ENCODE measurements around the gene KLHL5. TPM values are rescaled to one million over a fixed set of nuclear protein-coding genes. Genes with fewer than 3 reads are reported as not detected.

The KLHL5 gene
- total RNA-seq, 1 donor from 2014 or later, result 91.4 TPM

DNA sequence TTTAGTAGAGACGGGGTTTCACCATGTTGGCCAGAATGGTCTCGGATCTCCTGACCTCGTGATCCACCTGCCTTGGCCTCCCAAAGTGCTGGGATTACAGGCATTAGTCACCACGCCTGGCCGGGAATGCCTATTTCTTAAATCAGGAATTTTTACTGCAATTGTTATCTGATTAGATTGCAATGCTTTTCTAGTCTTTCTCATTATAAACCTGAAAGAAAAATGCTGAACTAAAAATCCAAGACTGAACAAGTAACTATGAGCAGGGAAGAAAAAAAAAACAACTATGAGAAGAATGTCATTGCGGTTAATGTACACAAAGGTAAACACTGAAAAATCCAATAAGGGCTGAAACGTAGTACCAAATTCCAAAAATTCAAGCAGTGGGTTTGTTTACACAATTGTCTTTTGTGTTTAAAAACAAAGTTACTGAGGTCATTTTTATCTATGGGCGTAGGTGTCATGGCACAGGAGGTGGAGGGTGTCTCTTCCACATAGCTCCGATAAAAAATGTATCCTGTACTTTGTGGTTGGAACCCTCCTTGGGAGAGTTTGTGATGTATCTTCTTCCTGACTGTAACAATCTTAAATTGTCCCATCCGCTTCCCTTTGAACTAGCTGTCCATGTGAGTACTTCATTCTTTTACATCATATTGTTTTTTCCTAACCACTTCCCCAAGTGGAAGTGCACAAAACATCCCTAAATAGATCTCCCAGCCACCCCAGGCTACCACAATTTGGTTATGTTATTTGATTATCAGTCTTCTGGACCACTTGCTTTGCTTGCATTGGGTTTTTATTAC, 18.8 kb upstream of the KLHL5 start:
- DNase-seq (ENCODE audit: extremely low read depth, low read depth, low spot score), result no peak

DNA sequence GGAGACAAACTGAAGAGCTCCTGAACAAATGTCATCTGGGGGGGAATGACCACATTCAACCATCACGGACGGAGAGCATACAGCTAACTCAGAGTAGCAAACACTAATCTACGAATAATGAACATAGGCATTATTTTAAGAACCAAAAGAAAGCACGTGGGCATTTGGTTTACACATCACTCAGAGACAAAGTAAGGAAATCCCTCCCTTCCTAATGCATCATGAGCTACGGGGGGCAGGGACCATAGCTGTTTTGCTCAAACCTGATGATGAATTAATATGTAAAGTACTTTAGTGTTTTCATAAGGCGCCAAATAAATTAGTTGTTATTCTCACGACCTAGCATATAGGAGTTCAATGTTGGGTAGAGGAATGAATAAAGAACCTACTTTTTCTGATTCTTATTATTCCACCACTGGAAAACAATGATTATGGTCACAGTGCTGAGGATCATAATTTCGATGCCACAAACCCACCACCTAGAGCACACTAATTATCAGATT, 18.1 kb upstream of the KLHL5 start:
- no peak for DNase-seq (ENCODE audit: extremely low read depth, low read depth, low spot score)

GRCh38 chr4:39044364-39044955, 17.6 kb upstream of the KLHL5 start:
- DNase-seq (ENCODE audit: extremely low read depth, low read depth, low spot score), result no peak

DNA sequence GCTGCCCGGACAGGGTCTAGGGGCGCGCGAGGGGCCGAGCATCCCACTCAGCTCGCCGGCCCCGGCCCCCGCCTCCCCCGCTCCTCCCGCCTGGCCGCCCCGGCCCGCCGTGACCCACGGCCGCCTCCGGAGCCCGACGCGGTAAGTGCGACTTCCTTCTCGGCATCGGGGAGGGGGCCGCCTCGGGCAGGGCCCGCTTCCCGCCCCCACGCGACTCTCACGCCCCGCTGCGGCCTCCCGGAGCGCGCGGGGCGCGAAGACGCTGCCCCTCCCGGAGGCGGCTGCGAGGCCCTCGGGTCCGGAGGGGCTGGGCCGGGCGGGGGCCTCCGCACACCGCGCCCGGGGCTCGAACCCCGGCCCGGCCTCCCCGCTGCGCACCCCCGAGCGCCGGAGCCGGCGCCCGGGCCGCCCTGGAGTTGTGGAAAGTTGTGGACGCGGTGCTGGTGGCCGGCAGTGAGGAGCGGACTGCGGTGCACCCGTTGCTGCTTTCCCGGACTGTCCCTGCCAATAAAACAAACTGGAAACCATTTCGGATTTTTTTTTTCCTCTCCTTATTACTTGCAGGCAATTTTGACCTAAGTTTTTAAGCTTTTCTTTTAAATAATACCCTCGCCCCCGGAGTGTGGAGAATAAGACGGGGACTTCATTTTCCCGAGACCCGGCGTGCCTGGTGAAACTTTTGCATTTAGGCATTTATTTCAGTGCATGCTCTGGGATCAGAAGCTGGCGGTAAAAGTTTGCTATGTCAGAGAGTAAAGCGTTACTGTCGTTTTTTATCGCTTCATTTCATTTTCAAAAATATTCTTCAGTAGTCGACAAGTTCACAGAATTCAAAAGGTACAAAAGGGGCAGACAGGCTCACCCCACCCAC, 16.8 kb upstream of the KLHL5 start:
- DNase-seq (ENCODE audit: extremely low read depth, low read depth, low spot score), result no peak

DNA sequence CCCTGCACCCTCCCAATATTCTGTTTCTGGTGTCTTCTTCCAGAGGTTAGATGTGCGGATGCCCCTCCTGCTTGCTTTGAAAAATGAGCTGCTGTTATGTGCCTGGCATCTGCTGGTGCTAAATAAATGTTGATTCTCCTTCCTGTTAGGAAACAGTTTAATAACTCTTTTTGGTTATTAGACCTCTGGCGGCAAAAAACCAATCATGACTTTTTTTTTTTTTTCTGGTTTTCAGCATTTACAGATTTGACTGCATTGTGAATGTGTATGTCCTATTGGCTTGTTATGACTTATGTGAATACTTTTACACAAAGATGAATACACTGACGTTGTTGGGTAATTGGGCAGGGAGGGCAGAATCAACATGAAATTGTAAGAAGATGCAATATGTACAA, 16.2 kb upstream of the KLHL5 start:
- DNase-seq (ENCODE audit: extremely low read depth, low read depth, low spot score), result no peak

DNA sequence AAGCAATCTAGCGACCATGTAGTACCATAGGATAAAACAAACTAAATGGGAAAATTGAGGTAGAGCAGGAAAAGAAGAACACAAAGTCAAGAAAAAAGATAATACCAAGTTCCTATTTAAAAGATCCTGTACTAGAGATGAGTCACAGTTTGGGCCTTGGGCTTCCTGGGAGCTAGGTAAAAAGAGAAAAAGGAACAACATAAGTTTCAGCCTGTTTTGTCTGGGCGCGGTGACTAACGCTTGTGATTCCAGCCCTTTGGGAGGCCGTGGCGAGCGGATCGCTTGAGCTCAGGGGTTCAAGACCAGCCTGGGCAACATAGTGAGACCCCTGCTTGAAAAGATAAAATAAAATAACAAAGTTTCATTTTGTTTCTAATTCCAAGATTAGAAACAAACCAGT, 15.8 kb upstream of the KLHL5 start:
- no peak for DNase-seq (ENCODE audit: extremely low read depth, low read depth, low spot score)

GRCh38 chr4:39047681-39048080, 14.4 kb upstream of the KLHL5 start:
- no peak for DNase-seq (ENCODE audit: extremely low read depth, low read depth, low spot score)

GRCh38 chr4:39048311-39048710, 13.7 kb upstream of the KLHL5 start:
- no peak for DNase-seq (ENCODE audit: extremely low read depth, low read depth, low spot score)

DNA sequence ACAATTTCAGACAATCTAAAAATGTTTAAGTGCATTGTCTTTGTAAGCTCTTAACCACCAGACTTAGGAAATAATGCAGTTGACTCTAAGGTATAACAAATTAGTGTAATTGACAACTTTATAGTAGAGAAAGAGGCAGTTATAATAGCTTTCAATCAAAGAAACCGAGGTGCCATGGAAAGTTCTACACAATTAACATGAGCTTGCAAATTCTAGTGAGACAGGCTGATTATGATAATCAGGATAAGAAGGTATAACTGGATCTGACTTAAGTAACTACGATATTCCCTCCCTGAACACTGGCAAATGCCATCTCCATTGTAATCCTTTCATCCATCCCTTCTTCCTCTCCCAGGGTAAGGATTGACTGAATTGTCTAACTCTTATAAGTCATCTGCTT, 11.4 kb upstream of the KLHL5 start:
- DNase-seq (ENCODE audit: extremely low read depth, low read depth, low spot score), result no peak

DNA sequence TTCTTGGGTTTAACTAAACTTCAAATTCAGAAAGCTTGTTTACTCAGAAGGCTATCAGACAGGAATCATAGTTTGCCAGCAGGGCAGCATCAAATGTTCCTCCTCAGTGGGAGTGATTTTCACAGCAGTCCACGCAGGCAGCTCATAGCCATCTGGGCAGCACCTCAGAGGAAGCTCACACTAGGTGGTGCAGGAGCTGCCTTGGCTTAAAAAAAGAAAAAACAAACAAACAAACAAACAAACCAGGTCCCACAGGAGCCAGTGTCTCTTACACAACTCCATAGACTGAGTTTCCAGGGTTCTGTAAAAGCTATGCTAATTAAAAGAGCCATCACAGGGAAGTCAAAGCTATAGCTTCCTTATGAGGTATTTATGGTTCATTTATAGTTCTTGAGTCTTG, 10.5 kb upstream of the KLHL5 start:
- DNase-seq (ENCODE audit: extremely low read depth, low read depth, low spot score), result no peak

DNA sequence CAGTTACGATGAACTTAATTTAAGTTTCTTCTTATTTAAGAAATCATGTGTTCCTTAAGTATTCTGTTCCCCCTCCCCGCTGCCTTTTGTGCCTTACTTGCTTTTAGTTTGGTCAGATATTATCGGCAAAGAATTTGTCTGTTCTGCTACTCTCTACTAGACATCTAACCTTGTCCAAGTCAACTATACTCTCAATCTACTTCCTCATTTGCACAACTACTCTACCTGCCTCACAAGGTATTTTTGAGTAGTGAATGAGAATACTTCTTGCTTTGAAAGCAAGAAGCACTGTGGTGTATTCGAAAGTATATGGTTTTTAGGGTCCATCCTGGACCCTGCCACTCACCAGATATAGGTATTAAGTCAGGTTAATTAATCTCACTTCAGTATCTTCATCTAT, 8.0 kb upstream of the KLHL5 start:
- DNase-seq (ENCODE audit: extremely low read depth, low read depth, low spot score), result no peak

DNA sequence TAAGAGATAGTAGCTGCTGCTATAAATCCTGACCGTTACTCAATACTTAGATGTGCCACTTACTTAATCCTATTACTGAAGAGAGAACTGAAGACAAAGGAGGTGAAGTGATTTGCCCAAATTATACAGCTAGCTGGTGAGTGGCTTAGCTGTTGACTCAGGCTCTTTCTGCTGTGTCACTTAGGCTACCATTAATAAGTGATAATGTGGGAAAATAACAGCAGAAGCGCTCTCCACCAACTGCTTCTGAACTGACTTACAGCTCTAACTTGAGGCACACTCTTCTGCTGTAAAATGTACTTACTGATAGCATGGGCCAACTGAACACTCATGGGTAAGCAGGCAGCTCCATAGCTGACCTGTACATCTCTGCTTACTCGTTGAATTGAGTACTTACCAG, 7.5 kb upstream of the KLHL5 start:
- no peak for DNase-seq (ENCODE audit: extremely low read depth, low read depth, low spot score)

DNA sequence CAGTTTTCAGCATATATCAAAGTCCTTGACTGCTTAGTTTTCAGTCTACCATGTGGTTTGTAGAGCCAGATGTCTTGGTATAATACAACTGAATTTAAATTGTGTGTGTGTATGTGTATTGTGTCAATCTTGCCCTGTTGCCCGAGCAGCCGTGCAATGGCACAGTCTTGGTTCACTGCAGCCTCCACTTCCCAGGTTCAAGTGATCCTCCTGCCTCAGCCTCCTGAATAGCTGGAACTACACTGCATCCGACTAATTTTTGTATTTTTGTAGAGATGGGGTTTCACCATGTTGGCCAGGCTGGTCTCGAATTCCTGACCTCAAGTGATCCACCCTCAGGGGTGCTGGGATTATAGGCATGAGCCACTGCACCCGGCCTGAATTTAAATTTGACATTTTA, 6.0 kb upstream of the KLHL5 start:
- no peak for DNase-seq (ENCODE audit: extremely low read depth, low read depth, low spot score)

- DNase-seq (ENCODE audit: extremely low read depth, low read depth, low spot score), result no peak
Observed at GRCh38 chr4:39061457-39061856, 575 bp upstream of the KLHL5 start.

DNA sequence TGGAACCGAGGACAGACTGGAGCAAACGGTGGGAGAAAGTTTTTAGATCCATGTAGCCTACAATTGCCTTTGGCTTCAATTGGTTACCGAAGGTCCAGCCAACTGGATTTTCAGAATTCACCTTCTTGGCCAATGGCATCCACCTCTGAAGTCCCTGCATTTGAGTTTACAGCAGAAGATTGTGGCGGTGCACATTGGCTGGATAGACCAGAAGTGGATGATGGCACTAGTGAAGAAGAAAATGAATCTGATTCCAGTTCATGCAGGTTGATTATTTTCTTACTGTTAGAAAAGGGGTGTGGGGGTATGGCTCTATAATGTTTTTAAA, 702 bp downstream of the KLHL5 start:
- DNase-seq (ENCODE audit: extremely low read depth, low read depth, low spot score), result no peak

DNA sequence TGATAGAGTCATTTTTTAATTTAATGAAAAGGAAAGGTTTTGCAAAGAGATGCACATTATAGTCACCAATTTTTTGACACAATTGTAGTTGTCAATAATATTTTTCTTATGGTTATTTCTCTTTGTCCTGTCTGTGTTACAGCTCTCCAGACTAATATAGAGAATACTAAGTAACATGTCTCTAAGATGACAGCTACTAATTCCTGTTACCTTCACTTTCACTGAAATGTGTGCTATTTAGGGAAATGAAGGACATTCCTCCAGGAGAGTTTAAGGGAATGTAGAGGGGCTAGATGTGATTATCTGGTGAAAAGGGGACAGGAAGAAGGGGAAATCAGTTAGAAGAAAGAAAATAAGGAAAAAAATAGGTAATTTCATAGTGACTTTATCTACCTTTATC, 1.4 kb downstream of the KLHL5 start:
- DNase-seq (ENCODE audit: extremely low read depth, low read depth, low spot score), result no peak

DNA sequence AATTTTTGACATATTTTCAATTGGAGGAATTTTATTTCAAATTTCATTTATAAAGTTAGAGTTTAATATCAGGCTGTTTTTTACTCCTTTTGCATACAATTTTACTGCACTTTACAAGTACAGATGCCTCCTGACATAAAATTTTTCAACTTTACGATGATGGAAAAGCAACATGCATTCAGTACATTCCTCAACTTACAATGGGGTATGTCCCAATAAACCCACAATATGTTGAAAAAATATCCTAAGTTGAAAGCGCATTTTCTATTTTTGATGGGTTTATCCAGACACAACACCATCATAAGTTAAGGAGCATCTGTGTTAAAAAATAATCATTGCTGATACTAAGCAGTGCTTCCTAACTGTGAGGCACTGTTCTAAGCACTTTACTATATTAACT, 4.3 kb downstream of the KLHL5 start:
- DNase-seq (ENCODE audit: extremely low read depth, low read depth, low spot score), result no peak

GRCh38 chr4:39067031-39067430, 5.0 kb downstream of the KLHL5 start:
- no peak for DNase-seq (ENCODE audit: extremely low read depth, low read depth, low spot score)

DNA sequence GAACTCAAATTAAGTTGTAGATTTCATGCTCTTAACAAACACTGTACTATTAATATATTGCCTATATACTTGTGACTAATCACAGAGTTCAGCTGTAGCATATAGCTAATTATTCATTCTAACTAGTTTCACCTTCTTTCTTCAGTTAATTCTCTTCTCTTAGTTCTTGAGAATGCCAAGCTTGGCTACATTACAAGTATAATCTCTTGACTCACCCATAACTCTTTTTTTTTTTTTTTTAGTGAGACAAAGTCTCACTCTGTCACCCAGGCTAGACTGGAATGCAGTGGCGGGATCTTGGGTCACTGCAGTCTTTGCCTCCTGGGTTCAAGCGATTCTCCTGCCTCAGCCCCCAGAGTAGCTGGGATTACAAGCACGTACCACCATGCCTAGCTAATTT, 5.4 kb downstream of the KLHL5 start:
- DNase-seq (ENCODE audit: extremely low read depth, low read depth, low spot score), result no peak

DNA sequence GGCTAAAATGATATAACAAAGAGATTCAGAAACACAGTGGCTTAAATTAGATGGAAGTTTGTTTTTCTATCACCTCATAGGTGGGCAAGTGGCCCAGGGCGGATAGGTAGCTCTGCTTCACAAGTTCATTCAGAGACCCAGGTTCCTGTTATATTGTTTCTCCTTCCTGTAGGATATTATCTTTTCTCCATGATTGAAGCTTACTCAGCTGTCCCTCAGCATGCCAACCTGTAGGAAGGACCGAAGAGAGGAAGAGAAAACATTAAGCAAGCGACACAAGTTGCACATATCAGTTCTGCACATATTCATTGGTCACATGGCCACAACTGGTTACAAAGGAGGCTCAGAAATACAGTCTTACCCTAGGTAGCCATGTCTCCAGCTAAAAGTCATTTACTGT, 6.9 kb downstream of the KLHL5 start:
- DNase-seq (ENCODE audit: extremely low read depth, low read depth, low spot score), result no peak

DNA sequence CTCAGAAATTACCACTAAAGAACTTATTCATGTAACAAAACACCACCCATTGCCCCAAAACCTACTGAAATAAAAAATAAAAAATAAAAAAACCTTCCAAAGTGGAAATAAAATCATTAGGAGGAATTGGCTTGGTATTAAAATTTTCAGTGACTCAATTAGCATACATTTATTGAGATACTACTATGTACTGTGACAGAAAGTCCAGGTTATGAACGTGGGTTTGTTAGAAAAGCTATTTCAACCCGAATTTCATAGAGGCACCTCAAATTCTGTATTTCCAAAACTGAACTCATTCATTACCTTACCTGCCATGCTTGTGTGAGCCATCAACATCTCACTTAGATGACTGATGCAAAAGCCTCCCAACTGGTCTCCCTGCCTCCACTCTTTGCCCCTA, 16.8 kb downstream of the KLHL5 start:
- no peak for DNase-seq (ENCODE audit: extremely low read depth, low read depth, low spot score)

DNA sequence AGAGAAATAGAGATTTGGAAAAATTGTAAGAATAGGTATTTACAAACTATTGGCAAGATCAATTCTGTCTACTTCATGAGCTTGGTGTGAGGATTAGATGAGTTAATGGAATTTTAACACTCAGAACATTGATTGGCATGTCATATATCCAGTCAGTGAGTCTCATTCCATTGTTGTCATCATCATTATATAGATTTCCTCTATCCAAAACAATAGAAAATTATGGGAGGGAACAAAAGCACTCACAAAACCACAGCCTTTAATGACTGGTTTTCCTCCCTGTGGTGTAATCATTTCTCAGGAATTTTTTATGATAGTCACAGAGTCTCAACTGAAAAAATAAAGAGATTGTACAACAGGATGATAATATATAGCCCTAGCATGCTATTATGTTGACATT, 21.1 kb downstream of the KLHL5 start:
- no peak for DNase-seq (ENCODE audit: extremely low read depth, low read depth, low spot score)
